ENCODE measurements around the gene ZBTB45.
"Not testable (repeated sequence)": the region's sequence is repeated elsewhere in the genome, so short reads cannot be mapped to it uniquely, and the experiment has no call there.

Gene ZBTB45

GRCh38 chr19:58510084-58510862 is 9.3 kb downstream of the ZBTB45 start:
- DNase-seq (ENCODE audit: low read depth in 2 of 2): no peak

- no peak for DNase-seq (ENCODE audit: low read depth in 2 of 2)
These were observed 9.9 kb downstream of the ZBTB45 start for GRCh38 chr19:58509731-58510083.

GRCh38 chr19:58507602-58508223 is 11.9 kb downstream of the ZBTB45 start:
- not testable (repeated sequence) for DNase-seq (ENCODE audit: low read depth in 2 of 2)

GRCh38 chr19:58500242-58500641 is 19.4 kb downstream of the ZBTB45 start:
- no peak for DNase-seq (ENCODE audit: low read depth in 2 of 2)

GRCh38 chr19:58499021-58499927 is 20.3 kb downstream of the ZBTB45 start:
- DNase-seq (ENCODE audit: low read depth in 2 of 2): peak; percentile 98

- DNase-seq (ENCODE audit: low read depth in 2 of 2): no peak
These were observed 21.1 kb downstream of the ZBTB45 start for GRCh38 chr19:58498316-58499020.

- no peak for DNase-seq (ENCODE audit: low read depth in 2 of 2)
These were observed 21.9 kb downstream of the ZBTB45 start for GRCh38 chr19:58497634-58498170.

GRCh38 chr19:58492265-58492664 is 27.3 kb downstream of the ZBTB45 start:
- no peak for DNase-seq (ENCODE audit: low read depth in 2 of 2)

- DNase-seq (ENCODE audit: low read depth in 2 of 2): no peak
These were observed 28.2 kb downstream of the ZBTB45 start for GRCh38 chr19:58491393-58491792.

GRCh38 chr19:58484349-58484748 is 35.3 kb downstream of the ZBTB45 start:
- DNase-seq (ENCODE audit: low read depth in 2 of 2): not testable (repeated sequence)

GRCh38 chr19:58483776-58484175 is 35.8 kb downstream of the ZBTB45 start:
- no peak for DNase-seq (ENCODE audit: low read depth in 2 of 2)

GRCh38 chr19:58482372-58482771 is 37.2 kb downstream of the ZBTB45 start:
- no peak for DNase-seq (ENCODE audit: low read depth in 2 of 2)

GRCh38 chr19:58480831-58481230 is 38.8 kb downstream of the ZBTB45 start:
- DNase-seq (ENCODE audit: low read depth in 2 of 2): no peak

- no peak for DNase-seq (ENCODE audit: low read depth in 2 of 2)
These were observed 39.2 kb downstream of the ZBTB45 start for GRCh38 chr19:58480481-58480830.

GRCh38 chr19:58479736-58480480 is 39.7 kb downstream of the ZBTB45 start:
- no peak for DNase-seq (ENCODE audit: low read depth in 2 of 2)

GRCh38 chr19:58479303-58479702 is 40.3 kb downstream of the ZBTB45 start:
- no peak for DNase-seq (ENCODE audit: low read depth in 2 of 2)

GRCh38 chr19:58477871-58478270 is 41.7 kb downstream of the ZBTB45 start:
- DNase-seq (ENCODE audit: low read depth in 2 of 2): no peak

- DNase-seq (ENCODE audit: low read depth in 2 of 2): no peak
These were observed 42.5 kb downstream of the ZBTB45 start for GRCh38 chr19:58477130-58477529.

- no peak for DNase-seq (ENCODE audit: low read depth in 2 of 2)
These were observed 43.1 kb downstream of the ZBTB45 start for GRCh38 chr19:58476498-58477015.

- peak; percentile 90 to 91 for DNase-seq (ENCODE audit: low read depth in 2 of 2)
These were observed 43.7 kb downstream of the ZBTB45 start, which contains the start of gene ZNF446 for GRCh38 chr19:58475714-58476497. TSS of gene ZNF446 (plus strand) at chr19:58476352. CDS start at chr19:58477219, 867 bp downstream.
